GM20000 (cell line): ENCODE results near the gene NCKAP5.

Experiments
- DNase-seq: peaks from one replicate; pipeline ENCODE4 v3.0.0; 2012; ENCODE audit warnings: low spot score
- TF ChIP-seq, protein P1 (sequence below): IDR thresholded peaks from 2 replicates; pipeline ENCODE4 v1.5.1; 2012; ENCODE audit warnings: mild to moderate bottlenecking, control low read depth; ENCODE audit errors: extremely low read depth, missing control alignments

The NCKAP5 gene

DNA sequence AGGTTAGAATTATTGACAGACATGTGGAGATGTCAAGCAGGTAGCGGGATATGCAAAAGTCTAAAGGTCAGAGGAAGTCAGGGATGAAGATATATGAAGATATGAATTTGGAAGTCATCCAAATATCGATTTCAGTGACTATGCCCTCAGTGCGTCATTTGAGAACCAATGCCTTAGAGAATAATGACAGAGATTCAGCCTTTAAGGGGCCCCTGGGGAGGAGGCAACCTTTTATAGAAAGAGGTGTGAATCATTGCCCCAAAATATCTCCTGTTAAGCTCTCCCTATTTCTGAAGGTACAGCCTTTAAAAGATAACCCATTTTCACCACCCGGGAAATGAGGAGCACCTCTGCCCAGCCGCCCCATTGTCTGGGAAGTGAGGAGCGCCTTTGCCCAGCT is 223.4 kb downstream of the NCKAP5 start:
- no peak for DNase-seq
- TF ChIP-seq, protein P1, sequence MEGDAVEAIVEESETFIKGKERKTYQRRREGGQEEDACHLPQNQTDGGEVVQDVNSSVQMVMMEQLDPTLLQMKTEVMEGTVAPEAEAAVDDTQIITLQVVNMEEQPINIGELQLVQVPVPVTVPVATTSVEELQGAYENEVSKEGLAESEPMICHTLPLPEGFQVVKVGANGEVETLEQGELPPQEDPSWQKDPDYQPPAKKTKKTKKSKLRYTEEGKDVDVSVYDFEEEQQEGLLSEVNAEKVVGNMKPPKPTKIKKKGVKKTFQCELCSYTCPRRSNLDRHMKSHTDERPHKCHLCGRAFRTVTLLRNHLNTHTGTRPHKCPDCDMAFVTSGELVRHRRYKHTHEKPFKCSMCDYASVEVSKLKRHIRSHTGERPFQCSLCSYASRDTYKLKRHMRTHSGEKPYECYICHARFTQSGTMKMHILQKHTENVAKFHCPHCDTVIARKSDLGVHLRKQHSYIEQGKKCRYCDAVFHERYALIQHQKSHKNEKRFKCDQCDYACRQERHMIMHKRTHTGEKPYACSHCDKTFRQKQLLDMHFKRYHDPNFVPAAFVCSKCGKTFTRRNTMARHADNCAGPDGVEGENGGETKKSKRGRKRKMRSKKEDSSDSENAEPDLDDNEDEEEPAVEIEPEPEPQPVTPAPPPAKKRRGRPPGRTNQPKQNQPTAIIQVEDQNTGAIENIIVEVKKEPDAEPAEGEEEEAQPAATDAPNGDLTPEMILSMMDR, result no peak

DNA sequence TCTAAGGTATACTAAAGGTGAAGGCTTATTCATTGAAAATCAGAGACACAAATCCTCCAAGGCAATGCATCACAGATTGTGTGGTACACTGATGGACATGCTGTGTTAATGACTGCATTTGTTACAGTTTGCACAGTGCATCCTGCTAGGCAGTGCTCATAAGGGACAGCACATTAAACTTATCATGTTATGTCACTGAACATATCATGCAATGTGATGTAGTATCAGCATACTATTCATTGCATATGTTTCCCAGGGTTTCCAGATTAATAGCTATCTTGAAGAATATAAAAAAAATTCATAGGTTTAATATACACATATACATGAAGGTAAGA is 225.3 kb downstream of the NCKAP5 start:
- no peak for DNase-seq
- TF ChIP-seq, protein P1, result no peak

DNA sequence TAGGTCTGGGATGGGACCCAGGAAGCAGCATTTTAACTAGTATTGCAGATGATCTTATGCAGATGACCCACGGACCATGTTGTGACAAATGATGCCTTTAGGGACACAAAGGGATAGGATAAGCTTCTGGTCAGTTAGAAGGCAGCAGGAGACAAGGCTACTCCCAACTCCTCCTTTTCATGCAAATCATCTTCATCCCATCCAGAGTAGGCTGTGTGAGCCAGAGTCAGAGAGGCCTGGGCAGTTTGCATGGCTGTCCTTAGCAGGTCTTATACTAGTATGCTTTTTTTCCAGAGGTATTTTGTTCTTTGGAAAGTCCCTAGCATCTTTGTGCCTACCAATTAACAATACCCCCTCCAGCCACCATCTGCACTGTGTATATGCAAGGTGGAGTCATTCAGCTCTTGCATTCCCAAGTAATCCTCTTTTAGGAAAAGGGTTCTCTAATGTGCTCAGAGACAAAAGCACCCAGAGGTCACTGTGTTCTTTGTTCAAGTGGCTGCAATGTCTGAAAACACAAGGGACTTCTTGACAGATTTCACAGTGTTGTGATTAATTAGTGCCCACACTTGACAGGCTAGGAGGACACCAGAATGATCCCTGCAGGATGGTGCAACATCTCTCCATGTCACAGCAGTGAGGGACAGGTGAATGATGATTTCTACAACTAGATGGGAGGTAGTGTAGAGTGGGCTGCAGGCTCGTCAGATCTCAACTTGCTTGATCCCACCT is 225.8 kb downstream of the NCKAP5 start:
- TF ChIP-seq, protein P1, result no peak
- no peak for DNase-seq

DNA sequence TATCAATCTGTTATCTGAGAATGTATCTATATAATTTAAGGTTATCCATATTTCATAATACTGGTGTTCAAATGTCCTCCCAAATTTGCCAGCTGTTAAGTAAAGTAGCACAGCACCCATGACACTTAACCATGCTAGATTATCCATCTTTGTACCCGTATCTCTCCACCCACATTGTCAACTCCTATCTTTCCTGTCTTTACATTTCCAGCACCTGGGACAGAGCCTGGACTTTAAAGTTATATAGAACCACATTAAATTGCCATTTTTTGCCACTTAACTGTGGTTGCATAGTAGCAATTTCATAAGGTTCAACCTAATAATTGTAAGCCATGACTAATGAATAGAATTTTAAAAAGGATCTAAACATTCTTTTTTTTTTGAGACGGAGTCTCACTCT is 226.7 kb downstream of the NCKAP5 start:
- TF ChIP-seq, protein P1, result no peak
- no peak for DNase-seq

DNA sequence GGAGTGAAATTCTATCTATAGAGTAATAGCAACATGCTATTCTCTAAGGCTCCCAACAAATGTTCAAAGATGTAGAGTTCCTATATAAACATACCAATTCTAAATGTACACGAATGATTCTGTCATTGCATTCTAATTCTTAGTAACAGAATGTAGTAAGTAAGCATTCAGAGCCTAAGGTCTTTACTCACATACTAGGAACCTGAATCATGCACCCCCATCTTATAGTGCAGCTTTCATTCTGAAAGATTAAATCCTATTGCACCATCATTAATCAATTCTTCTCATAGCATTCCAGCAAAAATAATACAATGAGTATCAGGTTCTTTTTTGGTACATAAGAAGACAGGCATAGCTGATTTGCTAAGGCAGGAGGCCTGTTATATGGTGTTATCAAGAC is 230.0 kb downstream of the NCKAP5 start:
- DNase-seq, result no peak
- TF ChIP-seq, protein P1, result no peak

DNA sequence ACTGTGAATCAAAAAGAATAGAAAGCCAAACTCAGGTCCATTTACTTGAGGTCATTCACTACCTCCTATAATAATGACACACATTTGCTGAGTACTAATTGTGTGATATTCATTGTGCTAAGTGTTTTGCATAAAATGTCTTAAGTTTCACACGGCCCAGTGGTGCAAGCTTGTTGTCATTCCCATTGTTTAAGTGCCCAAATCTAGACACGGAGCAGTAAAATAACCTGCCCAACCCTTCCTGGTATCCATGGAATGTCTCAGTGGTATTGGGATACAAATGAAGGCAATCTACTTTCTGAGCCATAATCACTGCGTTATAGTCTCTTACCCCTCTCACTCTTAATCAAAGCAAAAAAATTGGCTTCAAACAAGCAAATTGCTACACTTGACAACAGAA is 233.3 kb downstream of the NCKAP5 start:
- DNase-seq, result no peak
- TF ChIP-seq, protein P1, result no peak

DNA sequence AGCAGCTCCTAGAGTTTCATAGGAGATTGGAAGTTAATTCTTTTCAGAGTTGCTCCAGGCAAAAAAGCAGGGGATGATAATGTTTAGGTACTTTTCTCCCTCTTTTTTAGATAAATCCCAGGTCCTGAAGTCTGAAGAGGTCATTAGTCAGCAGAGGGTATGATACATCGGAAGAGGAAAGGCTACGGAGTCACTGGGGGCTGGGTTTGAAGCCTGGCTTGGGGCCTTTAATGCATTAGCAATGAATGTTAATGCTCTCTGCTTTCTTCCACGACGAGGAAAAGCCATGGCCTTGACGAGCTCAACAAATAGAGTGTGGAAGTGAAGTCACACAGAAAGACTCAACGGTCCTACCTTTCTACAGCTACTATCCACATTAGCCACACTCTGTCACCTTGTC is 235.1 kb downstream of the NCKAP5 start:
- no peak for DNase-seq
- TF ChIP-seq, protein P1, result no peak
